HepG2 (cell line): Measurements from ENCODE around the gene CNTNAP1. TPM values are rescaled to one million over a fixed set of nuclear protein-coding genes. Genes with fewer than 3 reads are reported as not detected.

ENCODE experiments used
- AKAP8 ChIP-seq: sonication (generic); formaldehyde crosslinking; IDR thresholded peaks from 2 replicates; pipeline ENCODE4 v1.5.1; 2020; ENCODE audit warnings: mild to moderate bottlenecking, missing genetic modification reagents
- ATRX ChIP-seq: sonication (generic); formaldehyde crosslinking; IDR thresholded peaks from 2 replicates; pipeline ENCODE4 v1.4.0; 2020; ENCODE audit warnings: missing genetic modification reagents, borderline replicate concordance
- EEA1 ChIP-seq: sonication (generic); formaldehyde crosslinking; IDR thresholded peaks from 2 replicates; pipeline ENCODE4 v1.5.1; 2020; ENCODE audit warnings: mild to moderate bottlenecking, missing genetic modification reagents, borderline replicate concordance
- ESRRA ChIP-seq: sonication (generic); formaldehyde crosslinking; IDR thresholded peaks from 2 replicates; pipeline ENCODE4 v1.5.1; 2020; ENCODE audit warnings: mild to moderate bottlenecking, low read depth, missing genetic modification reagents
- GATAD1 ChIP-seq: IDR thresholded peaks from 2 replicates; pipeline ENCODE4 v1.6.1; 2016; ENCODE audit warnings: missing genetic modification reagents, missing compliant biosample characterization
- GATAD2A ChIP-seq: IDR thresholded peaks from 2 replicates; pipeline ENCODE4 v1.6.1; 2016
- HNF4A ChIP-seq: sonication (generic); formaldehyde crosslinking; IDR thresholded peaks from 2 replicates; pipeline ENCODE4 v1.4.0; 2020; ENCODE audit warnings: missing genetic modification reagents
- HNF4G ChIP-seq, 2 experiments: sonication (generic) in 1 of 2; formaldehyde crosslinking in 1 of 2; IDR thresholded peaks; 2 replicates each; pipeline versions ENCODE4 v1.4.0 to v1.6.1; 2011 to 2020; ENCODE audit warnings: borderline replicate concordance in 2 of 2, low read depth in 2 of 2, mild to moderate bottlenecking in 2 of 2, low read length in 1 of 2, missing genetic modification reagents in 1 of 2, moderate library complexity in 1 of 2
- HNRNPH1 ChIP-seq: fragments of 200-400 bp; formaldehyde crosslinking; optimal IDR thresholded peaks from 2 replicates; pipeline ENCODE3; 2017; ENCODE audit warnings: mild to moderate bottlenecking, low read depth, low read length
- HNRNPLL ChIP-seq: fragments of 200-400 bp; formaldehyde crosslinking; IDR thresholded peaks from 2 replicates; pipeline ENCODE4 v1.6.1; 2017; ENCODE audit warnings: mild to moderate bottlenecking, low read depth, low read length; ENCODE audit not compliant: poor library complexity, severe bottlenecking
- KDM6A ChIP-seq: IDR thresholded peaks from 2 replicates; pipeline ENCODE4 v1.6.1; 2016; ENCODE audit warnings: low read depth
- LCORL ChIP-seq, 2 experiments: fragments of 450-650 bp in 1 of 2; sonication (generic) in 1 of 2; formaldehyde crosslinking in 1 of 2; IDR thresholded peaks; 2 replicates each; pipeline versions ENCODE4 v1.5.0 to v1.6.1; 2017 to 2020; ENCODE audit warnings: antibody characterized with exemption in 1 of 2, missing genetic modification reagents in 1 of 2
- MAFK ChIP-seq, 2 experiments: IDR thresholded peaks in 1 of 2; conservative IDR thresholded peaks in 1 of 2; 2 replicates each; pipeline ENCODE4 v1.6.1; 2011; ENCODE audit warnings: improper control_type of control experiment in 2 of 2, low read length in 2 of 2
- MYNN ChIP-seq: sonication (generic); formaldehyde crosslinking; IDR thresholded peaks from 2 replicates; pipeline ENCODE4 v1.4.0; 2020; ENCODE audit warnings: mild to moderate bottlenecking, low read depth, missing genetic modification reagents
- REPIN1 ChIP-seq: sonication (generic); formaldehyde crosslinking; IDR thresholded peaks from 2 replicates; pipeline ENCODE4 v1.8.0; 2022; ENCODE audit warnings: missing genetic modification reagents, low read depth, mild to moderate bottlenecking, borderline replicate concordance
- SOX13 ChIP-seq, 3 experiments: fragments of 450-650 bp in 1 of 3; sonication (generic) in 1 of 3; formaldehyde crosslinking in 1 of 3; IDR thresholded peaks in 2 of 3; conservative IDR thresholded peaks in 1 of 3; 2 replicates each; pipeline versions ENCODE4 v1.5.0 to v1.6.1; 2016 to 2020; ENCODE audit warnings: antibody characterized with exemption in 1 of 3, mild to moderate bottlenecking in 1 of 3, missing compliant biosample characterization in 1 of 3, missing genetic modification reagents in 1 of 3, moderate library complexity in 1 of 3
- U2AF2 ChIP-seq: fragments of 200-400 bp; formaldehyde crosslinking; IDR thresholded peaks from 2 replicates; pipeline ENCODE4 v1.6.1; 2017; ENCODE audit warnings: low read depth, mild to moderate bottlenecking, low read length
- YEATS2 ChIP-seq: sonication (generic); formaldehyde crosslinking; IDR thresholded peaks from 2 replicates; pipeline ENCODE4 v1.4.0; 2020; ENCODE audit warnings: missing genetic modification reagents, borderline replicate concordance
- ZMYM4 ChIP-seq: sonication (generic); formaldehyde crosslinking; IDR thresholded peaks from 2 replicates; pipeline ENCODE4 v1.8.1; 2023; ENCODE audit warnings: mild to moderate bottlenecking, missing genetic modification reagents
- ZNF251 ChIP-seq: sonication (generic); formaldehyde crosslinking; IDR thresholded peaks from 2 replicates; pipeline ENCODE4 v1.9.0; 2021; ENCODE audit warnings: mild to moderate bottlenecking, missing genetic modification reagents
- ZNF263 ChIP-seq: sonication (generic); formaldehyde crosslinking; IDR thresholded peaks from 2 replicates; pipeline ENCODE4 v1.4.0; 2020; ENCODE audit warnings: missing genetic modification reagents
- ZNF274 ChIP-seq: sonication (generic); formaldehyde crosslinking; IDR thresholded peaks from 2 replicates; pipeline ENCODE4 v1.5.1; 2020; ENCODE audit warnings: mild to moderate bottlenecking, missing genetic modification reagents
- ZNF558 ChIP-seq: sonication (generic); formaldehyde crosslinking; IDR thresholded peaks from 2 replicates; pipeline ENCODE4 v1.9.0; 2022; ENCODE audit warnings: mild to moderate bottlenecking, missing genetic modification reagents, borderline replicate concordance
- ZNF850 ChIP-seq: sonication (generic); formaldehyde crosslinking; conservative IDR thresholded peaks from 2 replicates; pipeline ENCODE4 v1.9.0; 2021; ENCODE audit warnings: mild to moderate bottlenecking, missing genetic modification reagents
- polyA plus RNA-seq, 8 experiments: library from polyadenylated mRNA; depleted of rRNA in 3 of 8; stranded (reverse) in 7 of 8; unstranded in 1 of 8; fragments of >200 nt; fragmentation: Illumina TruSeq in 4 of 8; extraction: Trizol in 4 of 8; gene quantifications; 2 replicates each; pipeline versions ENCODE4 v1.2.1 to v1.2.3, GENCODE V29; 2011 to 2016; ENCODE audit warnings: low read depth in 4 of 8, missing spikeins in 1 of 8, mixed read lengths in 1 of 8; ENCODE audit not compliant: insufficient read depth in 1 of 8
- total RNA-seq, 5 experiments: library from RNA; depleted of rRNA; stranded (reverse); fragments of >200 nt; fragmentation: Illumina TruSeq; extraction: Trizol; gene quantifications; 2 replicates each; pipeline ENCODE4 v1.2.3, GENCODE V29; 2016; ENCODE audit warnings: low read depth in 1 of 5
- TF ChIP-seq, protein P1 (sequence below): sonication (generic); formaldehyde crosslinking; IDR thresholded peaks from 2 replicates; pipeline ENCODE4 v1.8.0; 2022; ENCODE audit warnings: missing genetic modification reagents, mild to moderate bottlenecking, moderate library complexity, borderline replicate concordance

Gene CNTNAP1
- total and polyA plus RNA-seq, 2 of the 13 experiments (the other 11 are each of a cell fraction or from before 2014, with no cell fraction given): 4.5 to 7.7 TPM

DNA sequence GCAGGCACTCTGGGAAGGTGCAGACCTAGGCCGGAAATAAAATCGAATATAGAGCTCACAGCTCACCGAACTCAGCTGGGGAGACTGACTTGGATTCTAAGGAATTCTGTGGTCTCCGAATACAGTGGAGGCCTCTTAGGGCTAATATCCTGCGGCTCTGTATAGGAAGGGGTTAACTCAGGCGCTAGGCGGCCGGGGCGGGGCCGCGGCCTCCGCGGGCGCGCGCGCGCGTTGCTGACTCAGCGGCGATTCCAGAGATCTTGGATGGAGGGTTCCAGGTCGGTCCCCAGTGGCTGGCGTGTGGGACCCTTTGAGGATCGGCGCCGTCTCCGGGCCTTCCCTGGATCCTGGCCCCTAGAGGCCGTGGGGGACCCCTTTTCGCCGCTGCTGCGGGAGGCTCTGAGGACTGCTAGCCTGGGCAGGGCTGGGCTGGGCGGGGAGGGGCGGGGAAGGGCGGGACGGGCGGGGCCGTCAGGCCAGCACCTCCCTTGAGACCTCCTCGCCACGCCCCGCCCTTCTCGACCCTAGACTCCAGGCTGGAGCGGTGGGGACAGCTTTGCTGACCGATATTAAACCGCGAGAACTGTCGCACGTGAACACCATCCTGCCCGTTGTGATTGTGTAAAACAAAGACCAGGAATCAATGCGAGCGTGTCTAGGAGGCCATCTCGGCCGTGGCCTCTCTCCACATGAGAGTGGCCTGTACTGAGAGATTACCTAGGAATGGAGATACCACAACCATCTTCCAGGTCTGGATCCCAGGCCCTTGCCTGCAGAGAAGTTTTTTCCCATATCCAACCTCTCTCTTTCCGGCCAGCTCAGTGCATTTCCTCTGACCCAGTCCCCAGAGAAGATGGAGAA is 4.2 kb upstream of the CNTNAP1 start (continued):
- TF ChIP-seq, protein P1, sequence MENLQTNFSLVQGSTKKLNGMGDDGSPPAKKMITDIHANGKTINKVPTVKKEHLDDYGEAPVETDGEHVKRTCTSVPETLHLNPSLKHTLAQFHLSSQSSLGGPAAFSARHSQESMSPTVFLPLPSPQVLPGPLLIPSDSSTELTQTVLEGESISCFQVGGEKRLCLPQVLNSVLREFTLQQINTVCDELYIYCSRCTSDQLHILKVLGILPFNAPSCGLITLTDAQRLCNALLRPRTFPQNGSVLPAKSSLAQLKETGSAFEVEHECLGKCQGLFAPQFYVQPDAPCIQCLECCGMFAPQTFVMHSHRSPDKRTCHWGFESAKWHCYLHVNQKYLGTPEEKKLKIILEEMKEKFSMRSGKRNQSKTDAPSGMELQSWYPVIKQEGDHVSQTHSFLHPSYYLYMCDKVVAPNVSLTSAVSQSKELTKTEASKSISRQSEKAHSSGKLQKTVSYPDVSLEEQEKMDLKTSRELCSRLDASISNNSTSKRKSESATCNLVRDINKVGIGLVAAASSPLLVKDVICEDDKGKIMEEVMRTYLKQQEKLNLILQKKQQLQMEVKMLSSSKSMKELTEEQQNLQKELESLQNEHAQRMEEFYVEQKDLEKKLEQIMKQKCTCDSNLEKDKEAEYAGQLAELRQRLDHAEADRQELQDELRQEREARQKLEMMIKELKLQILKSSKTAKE (CRISPR knock-in tag): no peak
- peak; percentile 91 for TF ChIP-seq GATAD2A (CRISPR knock-in tag)
- no peak for TF ChIP-seq ZNF263
- 0 out of 2 replicates have a peak, but pooled peaks have one; percentile 30 for TF ChIP-seq ZNF274 (CRISPR knock-in tag)
- TF ChIP-seq YEATS2 (CRISPR knock-in tag): peak; percentile 79
- no peak for TF ChIP-seq LCORL (IDR thresholded peaks at IDR 0.05)
- TF ChIP-seq LCORL (CRISPR knock-in tag; IDR thresholded peaks at IDR 0.05): no peak; the same call in none of the 2 replicates
- TF ChIP-seq SOX13 (IDR thresholded peaks at IDR 0.05): peak; percentile 73
- peak in 1 of 2 experiments; percentile 93; a peak in 2 of 4 replicates for TF ChIP-seq SOX13 (CRISPR knock-in tag; conservative IDR thresholded peaks at IDR 0.05 in 1 of 2, IDR thresholded peaks at IDR 0.05 in 1 of 2)
- TF ChIP-seq ZMYM4 (CRISPR knock-in tag): no peak
- TF ChIP-seq ATRX: 0 out of 2 replicates have a peak, but pooled peaks have one; percentile 64
- no peak for TF ChIP-seq ZNF251 (CRISPR knock-in tag)
- no peak; the same call in 1 of the 2 replicates for TF ChIP-seq ESRRA
- peak; percentile 61 for TF ChIP-seq HNF4A (CRISPR knock-in tag)
- no peak for TF ChIP-seq EEA1 (CRISPR knock-in tag)
- 0 out of 2 replicates have a peak, but pooled peaks have one; percentile 4 for TF ChIP-seq AKAP8 (CRISPR knock-in tag)
- TF ChIP-seq MAFK (conservative IDR thresholded peaks at IDR 0.05 in 1 of 2, IDR thresholded peaks at IDR 0.05 in 1 of 2; ENCODE audit: low read length in 2 of 2): peak; percentile 98 to 99
- TF ChIP-seq KDM6A (CRISPR knock-in tag): no peak
- no peak for TF ChIP-seq ZNF558 (CRISPR knock-in tag)
- TF ChIP-seq HNF4G (IDR thresholded peaks at IDR 0.05; ENCODE audit: borderline replicate concordance, low read depth, low read length): peak; percentile 56; the same call in 1 of the 2 replicates
- 0 out of 2 replicates have a peak, but pooled peaks have one; percentile 25 for TF ChIP-seq HNF4G (CRISPR knock-in tag; IDR thresholded peaks at IDR 0.05; ENCODE audit: borderline replicate concordance, low read depth)
- TF ChIP-seq HNRNPLL: peak; percentile 43
- peak; percentile 74 for TF ChIP-seq GATAD1 (CRISPR knock-in tag)
- TF ChIP-seq HNRNPH1: no peak
- TF ChIP-seq MYNN (CRISPR knock-in tag): no peak
- no peak for TF ChIP-seq ZNF850
- TF ChIP-seq U2AF2: no peak
- peak; percentile 5; the same call in 1 of the 2 replicates for TF ChIP-seq REPIN1 (CRISPR knock-in tag)
